Omental fat pad (tissue), 4 donors: ENCODE data around the gene PROC. TPM values are rescaled to one million over a fixed set of nuclear protein-coding genes. Genes with fewer than 3 reads are reported as not detected.

Experiments
- ATAC-seq: fragments of 150-250 bp; one replicate; pipeline ENCODE4 v1.9.1; 2016; ENCODE audit warnings: mild to moderate bottlenecking, moderate library complexity; ENCODE audit not compliant: low FRiP score
- DNase-seq: peaks from one replicate; pipeline ENCODE4 v3.0.0-alpha.2; 2019; ENCODE audit warnings: low spot score
- small RNA-seq: library from RNA; depleted of rRNA; stranded (forward); fragments of <200 nt; gene quantifications from one replicate; pipeline ENCODE3, GENCODE V24; 2016
- total RNA-seq, 4 donors: library from RNA; depleted of rRNA; stranded (reverse); fragments of >200 nt; gene quantifications; one replicate each; pipeline ENCODE4 v1.1.0, GENCODE V29; 2016
- TF ChIP-seq, protein P1 (sequence below), 3 donors: fragments of 450-650 bp; IDR thresholded peaks; one replicate each; pipeline ENCODE4 v1.5.1; 2016 to 2017; ENCODE audit warnings: antibody characterized with exemption in 3 of 3, mild to moderate bottlenecking in 3 of 3, moderate library complexity in 2 of 3

Gene PROC
- total RNA-seq, 4 donors from 2014 or later: not detected

DNA sequence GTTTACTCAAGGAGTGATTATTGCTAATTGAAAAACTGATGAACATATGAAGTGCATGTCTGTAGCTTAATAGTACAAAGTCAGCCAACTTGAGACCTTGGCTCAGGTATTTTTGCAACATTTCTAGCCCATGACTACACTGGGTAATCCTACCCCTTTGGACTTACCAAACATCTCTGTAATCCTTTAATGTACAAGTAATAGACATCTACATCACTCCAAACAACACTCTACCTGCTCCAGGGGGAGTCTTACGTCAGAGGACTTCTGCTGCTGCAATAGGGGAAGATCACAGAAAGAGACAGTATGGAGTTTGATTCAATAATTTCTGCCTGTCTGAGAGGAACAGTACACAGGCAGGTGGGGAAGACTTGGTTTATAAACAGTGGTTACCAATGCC, 54.0 kb downstream of the PROC start:
- ATAC-seq: no peak
- TF ChIP-seq, protein P1, sequence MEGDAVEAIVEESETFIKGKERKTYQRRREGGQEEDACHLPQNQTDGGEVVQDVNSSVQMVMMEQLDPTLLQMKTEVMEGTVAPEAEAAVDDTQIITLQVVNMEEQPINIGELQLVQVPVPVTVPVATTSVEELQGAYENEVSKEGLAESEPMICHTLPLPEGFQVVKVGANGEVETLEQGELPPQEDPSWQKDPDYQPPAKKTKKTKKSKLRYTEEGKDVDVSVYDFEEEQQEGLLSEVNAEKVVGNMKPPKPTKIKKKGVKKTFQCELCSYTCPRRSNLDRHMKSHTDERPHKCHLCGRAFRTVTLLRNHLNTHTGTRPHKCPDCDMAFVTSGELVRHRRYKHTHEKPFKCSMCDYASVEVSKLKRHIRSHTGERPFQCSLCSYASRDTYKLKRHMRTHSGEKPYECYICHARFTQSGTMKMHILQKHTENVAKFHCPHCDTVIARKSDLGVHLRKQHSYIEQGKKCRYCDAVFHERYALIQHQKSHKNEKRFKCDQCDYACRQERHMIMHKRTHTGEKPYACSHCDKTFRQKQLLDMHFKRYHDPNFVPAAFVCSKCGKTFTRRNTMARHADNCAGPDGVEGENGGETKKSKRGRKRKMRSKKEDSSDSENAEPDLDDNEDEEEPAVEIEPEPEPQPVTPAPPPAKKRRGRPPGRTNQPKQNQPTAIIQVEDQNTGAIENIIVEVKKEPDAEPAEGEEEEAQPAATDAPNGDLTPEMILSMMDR (IDR thresholded peaks at IDR 0.05): no peak
- DNase-seq: no peak

DNA sequence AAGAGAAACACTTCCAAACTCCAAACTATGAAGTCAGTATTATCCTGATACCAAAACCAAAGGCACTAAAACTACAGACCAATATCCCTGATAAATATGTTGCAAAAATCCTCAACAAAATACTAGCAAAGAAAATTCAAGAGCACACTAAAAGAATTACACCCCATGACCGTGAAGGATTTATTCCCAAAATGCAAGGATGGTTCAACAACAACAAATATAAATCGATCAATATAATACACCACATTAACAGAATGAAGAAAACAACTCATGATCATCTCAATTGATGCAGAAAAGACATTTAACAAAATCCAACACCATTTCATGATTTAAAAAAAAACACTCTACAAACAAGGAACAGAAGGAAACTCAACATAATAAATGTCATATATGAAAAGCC, 57.6 kb downstream of the PROC start:
- TF ChIP-seq, protein P1 (IDR thresholded peaks at IDR 0.05): no peak
- ATAC-seq (no peak), DNase-seq (no peak)

Small RNA genes lying within 50 kb of the gene (small RNA-seq; reads per million reads assigned to genes)
- gene MIR4783: not detected
- gene RNU4-48P: not detected

Other genes with a start within 250 kb of the PROC start
- gene CYP27C1, start 198.1 kb upstream of the PROC start, total RNA-seq: under 1 TPM in 3 of 4 donors, not detected in 1; 0.24 to 0.44 (median 0.37) TPM
- 10 to 100 TPM; 27.7 to 58.8 (median 37.5) TPM for gene ERCC3, start 124.3 kb upstream of the PROC start, total RNA-seq
- 10 to 100 TPM; 44.9 to 79.4 (median 52.4) TPM for gene MAP3K2, start 30.5 kb upstream of the PROC start, total RNA-seq
- gene IWS1, start 108.1 kb downstream of the PROC start, total RNA-seq: 10 to 100 TPM; 29.0 to 46.7 (median 31.0) TPM
- 1 to 10 TPM in 1 of 4 donors, under 1 TPM in 3; 0.12 to 1.3 (median 0.42) TPM for gene MYO7B, start 117.3 kb downstream of the PROC start, total RNA-seq
- gene GPR17, start 227.7 kb downstream of the PROC start, total RNA-seq: not detected